Loucy (cell line): ENCODE data around the gene SCAPER.

Experiments
- H2AFZ ChIP-seq: fragments of 200-600 bp; sonication (generic); 2 replicates; pipeline ENCODE4 v1.6.0; 2016; ENCODE audit warnings: antibody characterized with exemption, mild to moderate bottlenecking, low read length, moderate library complexity
- H3F3A ChIP-seq: fragments of 200-600 bp; 2 replicates; pipeline ENCODE4 v1.6.0; 2016; ENCODE audit warnings: antibody characterized with exemption, low read depth, mild to moderate bottlenecking
- H3K27me3 ChIP-seq: fragments of 200-600 bp; sonication (generic); 2 replicates; pipeline ENCODE4 v1.6.1; 2014; ENCODE audit warnings: low read length, mild to moderate bottlenecking; ENCODE audit not compliant: insufficient read depth, poor library complexity, severe bottlenecking
- H3K36me3 ChIP-seq: fragments of 200-600 bp; sonication (generic); 2 replicates; pipeline ENCODE4 v1.6.1; 2016; ENCODE audit warnings: low read length; ENCODE audit not compliant: insufficient read depth
- H3K4me1 ChIP-seq: fragments of 200-600 bp; sonication (generic); 2 replicates; pipeline ENCODE4 v1.5.1; 2014; ENCODE audit warnings: low read length, mild to moderate bottlenecking; ENCODE audit not compliant: insufficient read depth, poor library complexity, severe bottlenecking
- H3K4me2 ChIP-seq: fragments of 200-600 bp; sonication (generic); 2 replicates; pipeline ENCODE4 v1.6.0; 2014; ENCODE audit warnings: antibody characterized with exemption, low read length, low read depth, mild to moderate bottlenecking; ENCODE audit not compliant: poor library complexity, severe bottlenecking
- H3K4me3 ChIP-seq: fragments of 200-600 bp; sonication (generic); 2 replicates; pipeline ENCODE4 v1.5.1; 2014; ENCODE audit warnings: low read length, mild to moderate bottlenecking, mixed read lengths; ENCODE audit not compliant: poor library complexity, severe bottlenecking
- H3K79me2 ChIP-seq: fragments of 200-600 bp; sonication (generic); 2 replicates; pipeline ENCODE4 v1.6.1; 2014; ENCODE audit warnings: low read length; ENCODE audit not compliant: insufficient read depth
- H3K9ac ChIP-seq: fragments of 200-600 bp; sonication (generic); 2 replicates; pipeline ENCODE4 v1.6.0; 2014; ENCODE audit warnings: mild to moderate bottlenecking, low read depth, low read length, moderate library complexity; ENCODE audit not compliant: poor library complexity, severe bottlenecking
- H3K9me2 ChIP-seq: fragments of 200-600 bp; sonication (generic); replicated peaks from 2 replicates; pipeline ENCODE4 v1.6.1; 2016; ENCODE audit warnings: low read depth, low read length, mixed read lengths
- H3K9me3 ChIP-seq: fragments of 200-600 bp; sonication (generic); 2 replicates; pipeline ENCODE4 v1.6.1; 2014; ENCODE audit warnings: mild to moderate bottlenecking, antibody characterized with exemption, low read length, low read depth; ENCODE audit not compliant: insufficient read depth
- H4K20me1 ChIP-seq: fragments of 200-600 bp; sonication (generic); 2 replicates; pipeline ENCODE4 v1.6.0; 2014; ENCODE audit warnings: antibody characterized with exemption, low read length, mild to moderate bottlenecking; ENCODE audit not compliant: insufficient read depth, poor library complexity, severe bottlenecking
- CTCF ChIP-seq: fragments of 200-600 bp; sonication (generic); conservative IDR thresholded peaks from 2 replicates; pipeline ENCODE4 v1.5.1; 2014; ENCODE audit warnings: mild to moderate bottlenecking, antibody characterized with exemption, low read length
- EZH2phosphoT487 ChIP-seq: fragments of 200-600 bp; IDR thresholded peaks from 2 replicates; pipeline ENCODE4 v1.6.1; 2018; ENCODE audit warnings: antibody characterized with exemption, mild to moderate bottlenecking, moderate library complexity, borderline replicate concordance

The SCAPER gene

GRCh38 chr15:76945494-76946093 lies 40.5 kb upstream of the SCAPER start:
- Histone ChIP-seq H3K27me3 (no peaks in the 10 kb centered on the region), H3K36me3 (peaks cover 37% of the 10 kb centered on the region), H3F3A (no peaks in the 10 kb centered on the region), H3K9me3 (no peaks in the 10 kb centered on the region), H3K9me2 (no peaks in the 10 kb centered on the region), H3K9ac (no peak overlapping the region), H3K4me3 (no peak overlapping the region), H3K4me2 (no peak overlapping the region), H3K4me1 (peaks cover 9% of the 10 kb centered on the region), H4K20me1 (no peaks in the 10 kb centered on the region), H2AFZ (no peak overlapping the region), H3K79me2 (no peaks in the 10 kb centered on the region)
- no peak for TF ChIP-seq CTCF
- TF ChIP-seq EZH2phosphoT487, result no peak

GRCh38 chr15:76942331-76942730 lies 37.2 kb upstream of the SCAPER start:
- H3K9me3 ChIP-seq, result no peaks in the 10 kb centered on the region
- H3K9ac ChIP-seq, result no peak overlapping the region
- H3K79me2 ChIP-seq, result no peaks in the 10 kb centered on the region
- no peaks in the 10 kb centered on the region for H3K27me3 ChIP-seq
- H3K4me3 ChIP-seq, result no peak overlapping the region
- H3K4me1 ChIP-seq, result peaks cover 5% of the 10 kb centered on the region
- no peak overlapping the region for H3K4me2 ChIP-seq
- peaks cover 9% of the 10 kb centered on the region; the same call in 1 of the 2 replicates for H3K36me3 ChIP-seq
- no peaks in the 10 kb centered on the region for H3K9me2 ChIP-seq
- no peaks in the 10 kb centered on the region for H4K20me1 ChIP-seq
- H3F3A ChIP-seq, result no peaks in the 10 kb centered on the region
- H2AFZ ChIP-seq, result no peak overlapping the region
- TF ChIP-seq CTCF, result no peak
- no peak for TF ChIP-seq EZH2phosphoT487

- Histone ChIP-seq H3K9ac (no peak overlapping the region), H3K4me1 (peaks cover 3% of the 10 kb centered on the region), H3F3A (no peaks in the 10 kb centered on the region), H3K4me3 (no peak overlapping the region), H3K79me2 (no peaks in the 10 kb centered on the region; the same call in 1 of the 2 replicates), H3K4me2 (no peak overlapping the region), H3K9me3 (no peaks in the 10 kb centered on the region), H4K20me1 (no peaks in the 10 kb centered on the region), H3K9me2 (no peaks in the 10 kb centered on the region), H2AFZ (no peak overlapping the region), H3K27me3 (no peaks in the 10 kb centered on the region), H3K36me3 (peaks cover 8% of the 10 kb centered on the region; the same call in 1 of the 2 replicates)
- TF ChIP-seq CTCF (no peak), EZH2phosphoT487 (no peak)
Observed at GRCh38 chr15:76941636-76942035, 36.5 kb upstream of the SCAPER start.
